GM12878 (cell line): ENCODE data around the gene BCAS3. TPM values are rescaled to one million over a fixed set of nuclear protein-coding genes. Genes with fewer than 3 reads are reported as not detected.
A peak's percentile ranks its signal among the peaks of the same experiment; 100 is the strongest.

Experiments
- ATAC-seq: fragments of 200-7000 bp; cut with Tn5 transposase; 3 replicates; pipeline ENCODE4 v1.9.1; 2020; ENCODE audit warnings: mild to moderate bottlenecking, moderate library complexity
- BruUV-seq: library from RNA; stranded (reverse); fragments of 400-500 nt; replicated peaks from 2 replicates; lab custom pipeline; 2021; lab: Mats Ljungman, UMichigan
- CTCF ChIA-PET: fragments of 300-600 bp; sonication (Branson Sonifier 250); formaldehyde crosslinking; extraction: SDS; loops from one replicate; lab custom pipeline; 2021; ENCODE audit warnings: inconsistent platforms; lab: Yijun Ruan, JAX
- POLR2A ChIA-PET: fragments of 350-600 bp; formaldehyde crosslinking; extraction: SDS; loops from one replicate; lab custom pipeline; 2021; ENCODE audit warnings: inconsistent platforms; lab: Charles Lee
- RAD21 ChIA-PET: fragments of 300-600 bp; sonication (Branson Sonifier 250); formaldehyde crosslinking; loops from one replicate; lab custom pipeline; 2023; ENCODE audit warnings: antibody characterized with exemption; ENCODE audit not compliant: unreplicated experiment; lab: Charles Lee
- SMC1A ChIA-PET: fragments of 300-600 bp; sonication (Branson Sonifier 250); formaldehyde crosslinking; loops from one replicate; lab custom pipeline; 2023; ENCODE audit not compliant: unreplicated experiment, uncharacterized antibody; lab: Charles Lee
- DNase-seq: peaks from one replicate; pipeline ENCODE4 v3.0.0-alpha.2; 2011; ENCODE audit warnings: low read depth, low spot score
- FAIRE-seq: peaks from 3 replicates; lab custom pipeline; 2011; peaks lifted over from hg19 to GRCh38; lab: Jason Lieb, UNC
- H2AFZ ChIP-seq: 2 replicates; pipeline ENCODE4 v1.6.0; 2011; ENCODE audit warnings: low read depth, low read length, control low read depth; ENCODE audit not compliant: control insufficient read depth
- H3K27ac ChIP-seq: 2 replicates; pipeline ENCODE4 v1.5.1; 2011; ENCODE audit warnings: control low read depth; ENCODE audit not compliant: control insufficient read depth, insufficient read depth
- H3K27me3 ChIP-seq, 2 experiments: replicated peaks in 1 of 2; 2 replicates each; pipeline versions ENCODE4 v1.6.0 to v1.6.1; 2011; ENCODE audit warnings: low read length in 1 of 2; ENCODE audit not compliant: control insufficient read depth in 2 of 2, insufficient read depth in 2 of 2
- H3K36me3 ChIP-seq, 2 experiments: 2 replicates each; pipeline ENCODE4 v1.5.1; 2011; ENCODE audit warnings: low read length in 1 of 2; ENCODE audit not compliant: control insufficient read depth in 2 of 2, insufficient read depth in 2 of 2
- H3K4me1 ChIP-seq: 2 replicates; pipeline ENCODE4 v1.6.1; 2011; ENCODE audit warnings: mild to moderate bottlenecking, low read length, moderate library complexity, mixed read lengths; ENCODE audit not compliant: control insufficient read depth, insufficient read depth
- H3K4me2 ChIP-seq: 2 replicates; pipeline ENCODE4 v1.6.0; 2011; ENCODE audit warnings: control low read depth; ENCODE audit not compliant: control insufficient read depth, insufficient read depth
- H3K4me3 ChIP-seq: fragments of 200-600 bp; sonication (generic); 2 replicates; pipeline ENCODE4 v1.5.1; 2016
- H3K79me2 ChIP-seq: 2 replicates; pipeline ENCODE4 v1.6.0; 2011; ENCODE audit warnings: low read length; ENCODE audit not compliant: control insufficient read depth, insufficient read depth
- H3K9ac ChIP-seq: 2 replicates; pipeline ENCODE4 v1.8.0; 2011; ENCODE audit warnings: low read length, control low read depth, mixed read lengths; ENCODE audit not compliant: control insufficient read depth, insufficient read depth
- H3K9me3 ChIP-seq: replicated peaks from 3 replicates; pipeline ENCODE4 v1.5.1; 2011; ENCODE audit warnings: mild to moderate bottlenecking, low read length; ENCODE audit not compliant: control insufficient read depth, insufficient read depth
- H4K20me1 ChIP-seq: 2 replicates; pipeline ENCODE4 v1.6.0; 2011; ENCODE audit not compliant: control insufficient read depth, insufficient read depth
- ASH2L ChIP-seq: fragments of 300-600, 200-600 bp; sonication (generic); IDR thresholded peaks from 2 replicates; pipeline ENCODE4 v1.6.1; 2017; ENCODE audit warnings: low read depth, mild to moderate bottlenecking, borderline replicate concordance
- EED ChIP-seq: sonication (generic); IDR thresholded peaks from 2 replicates; pipeline ENCODE4 v1.6.1; 2016; ENCODE audit warnings: antibody characterized with exemption, low read depth
- ETV6 ChIP-seq, 2 experiments: fragments of 450-650 bp in 1 of 2; IDR thresholded peaks in 1 of 2; conservative IDR thresholded peaks in 1 of 2; 2 replicates each; pipeline ENCODE4 v1.6.1; 2014; ENCODE audit warnings: antibody characterized with exemption in 1 of 2, borderline replicate concordance in 1 of 2, low read depth in 1 of 2, mild to moderate bottlenecking in 1 of 2, moderate library complexity in 1 of 2
- GABPA ChIP-seq: IDR thresholded peaks from 2 replicates; pipeline ENCODE4 v1.6.1; 2014; ENCODE audit warnings: antibody characterized with exemption, low read depth, mild to moderate bottlenecking, inconsistent platforms
- JUNB ChIP-seq: IDR thresholded peaks from 2 replicates; pipeline ENCODE4 v1.6.1; 2016; ENCODE audit warnings: antibody characterized with exemption, mild to moderate bottlenecking
- JUND ChIP-seq: IDR thresholded peaks from 2 replicates; pipeline ENCODE4 v1.6.1; 2012; ENCODE audit warnings: low read depth, mild to moderate bottlenecking, low read length, improper control_type of control experiment, moderate library complexity
- MEF2B ChIP-seq: fragments of 450-650 bp; IDR thresholded peaks from 2 replicates; pipeline ENCODE4 v1.6.1; 2018; ENCODE audit warnings: mild to moderate bottlenecking, moderate library complexity; ENCODE audit not compliant: partially characterized antibody, poor library complexity, severe bottlenecking
- NBN ChIP-seq: fragments of 450-650 bp; IDR thresholded peaks from 2 replicates; pipeline ENCODE4 v1.6.1; 2016
- PML ChIP-seq: IDR thresholded peaks from 2 replicates; pipeline ENCODE4 v1.6.1; 2012; ENCODE audit warnings: low read length, inconsistent platforms
- YY1 ChIP-seq: IDR thresholded peaks from 2 replicates; pipeline ENCODE4 v1.6.1; 2011; ENCODE audit warnings: low read depth, mild to moderate bottlenecking, low read length
- ZNF384 ChIP-seq: IDR thresholded peaks from 2 replicates; pipeline ENCODE4 v1.6.1; 2012; ENCODE audit warnings: low read depth, mild to moderate bottlenecking, low read length, improper control_type of control experiment, borderline replicate concordance
- WGBS: methylation state at CpG from one replicate; pipeline ENCODE4 v1.1.6; 2016; ENCODE audit warnings: low lambda C conversion rate; ENCODE audit not compliant: insufficient replicate concordance, insufficient coverage; ENCODE audit errors: missing lambda C conversion rate; 5-methylcytosine and 5-hydroxymethylcytosine counted together
- in situ Hi-C: fragments of 300-500 bp; cut with MboI; formaldehyde crosslinking; loops from 9 replicates; pipeline ENCODE4 v1.14.3; 2018; ENCODE audit warnings: mixed read lengths
- intact Hi-C: fragments of 100-400 bp; cut with micrococcal nuclease; formaldehyde crosslinking; loops from one replicate; pipeline ENCODE4 v1.14.2; 2022; ENCODE audit not compliant: unreplicated experiment
- polyA plus RNA-seq, 11 experiments: library from polyadenylated mRNA; depleted of rRNA in 4 of 11; unstranded in 6 of 11; stranded (reverse) in 5 of 11; fragments of >200 nt; fragmentation: Nextera tagmentation in 4 of 11; fragmentation: Illumina TruSeq in 1 of 11; extraction: Ambion mirVana in 4 of 11; extraction: Trizol in 1 of 11; gene quantifications; 1 replicate in 1 of 11; 2 replicates in 10 of 11; pipeline versions ENCODE4 v1.2.1 to v1.2.3, GENCODE V29; 2011 to 2016; ENCODE audit warnings: inconsistent platforms in 2 of 11, missing spikeins in 2 of 11, low read depth in 1 of 11
- total RNA-seq, 4 experiments: library from RNA; depleted of rRNA in 3 of 4; stranded (reverse); fragments of >200 nt in 3 of 4; fragmentation: Illumina TruSeq in 1 of 4; extraction: Trizol in 1 of 4; gene quantifications; 2 replicates each; pipeline versions ENCODE4 v1.2.1 to v1.2.3, GENCODE V29; 2013 to 2021
- TF ChIP-seq, protein P1 (sequence below): IDR thresholded peaks from 2 replicates; pipeline ENCODE4 v1.6.1; 2012; ENCODE audit warnings: low read depth, low read length, improper control_type of control experiment
- TF ChIP-seq, protein P2 (sequence below): fragments of 450-650 bp; conservative IDR thresholded peaks from 2 replicates; pipeline ENCODE4 v1.6.1; 2017; ENCODE audit warnings: mild to moderate bottlenecking, moderate library complexity
- TF ChIP-seq, protein P3 (sequence below): fragments of 450-650 bp; IDR thresholded peaks from 2 replicates; pipeline ENCODE4 v1.6.1; 2016; ENCODE audit warnings: mild to moderate bottlenecking

BCAS3 gene
- total and polyA plus RNA-seq, 10 of the 15 experiments (the other 5 are each of a cell fraction or from before 2014, with no cell fraction given), result 2.1 to 11.0 (median 6.6) TPM

DNA sequence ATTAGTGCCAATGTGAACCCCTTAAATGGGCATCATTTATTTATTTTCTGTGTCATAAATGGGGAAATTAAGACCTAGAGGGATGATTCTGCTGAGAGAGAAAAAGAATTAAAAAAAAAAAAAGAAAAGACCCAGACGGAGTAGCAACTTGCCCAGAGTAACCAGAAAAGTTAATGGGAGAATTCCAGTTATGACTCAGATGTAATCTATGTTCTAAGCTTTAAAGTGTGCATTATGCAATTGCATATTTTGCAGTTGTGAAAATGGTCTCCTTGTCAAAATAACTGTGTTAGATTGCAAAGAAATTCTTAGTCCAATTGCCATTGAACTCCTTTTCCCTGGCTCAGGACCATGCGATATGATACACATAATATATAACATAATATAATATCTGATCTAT, 683.4 kb downstream of the BCAS3 start:
- Histone ChIP-seq H3K27ac (no peak overlapping the region), H3K36me3 (no peaks in the 10 kb centered on the region), H3K79me2 (no peaks in the 10 kb centered on the region), H4K20me1 (no peaks in the 10 kb centered on the region), H3K4me2 (no peak overlapping the region), H3K9me3 (no peaks in the 10 kb centered on the region), H3K9ac (no peak overlapping the region), H3K4me1 (no peaks in the 10 kb centered on the region), H2AFZ (no peak overlapping the region), H3K4me3 (no peak overlapping the region), H3K27me3 (no peaks in the 10 kb centered on the region)
- no peak for DNase-seq
- in situ Hi-C loops, result no loop called here
- ChIA-PET SMC1A (no interaction called here), CTCF (no interaction called here), POLR2A (no interaction called here), RAD21 (no interaction called here)
- WGBS, result 32% methylated on average over 2 of the region's 2 CpGs
- BruUV-seq, result no TSS peak
- no peak for ATAC-seq
- intact Hi-C loops, result loop anchor here (10.0 kb wide), 1 partner anchor 636 kb away; no protein-coding TSS in a partner anchor
- FAIRE-seq, result no peak
- TF ChIP-seq ASH2L (no peak), ETV6 (conservative IDR thresholded peaks at IDR 0.05 in 1 of 2, IDR thresholded peaks at IDR 0.05 in 1 of 2; ENCODE audit: borderline replicate concordance in 1 of 2, low read depth in 1 of 2) (peak in 1 of 2 experiments; percentile 81; a peak in 2 of 4 replicates)
- TF ChIP-seq, all 136 proteins: peak for 1

DNA sequence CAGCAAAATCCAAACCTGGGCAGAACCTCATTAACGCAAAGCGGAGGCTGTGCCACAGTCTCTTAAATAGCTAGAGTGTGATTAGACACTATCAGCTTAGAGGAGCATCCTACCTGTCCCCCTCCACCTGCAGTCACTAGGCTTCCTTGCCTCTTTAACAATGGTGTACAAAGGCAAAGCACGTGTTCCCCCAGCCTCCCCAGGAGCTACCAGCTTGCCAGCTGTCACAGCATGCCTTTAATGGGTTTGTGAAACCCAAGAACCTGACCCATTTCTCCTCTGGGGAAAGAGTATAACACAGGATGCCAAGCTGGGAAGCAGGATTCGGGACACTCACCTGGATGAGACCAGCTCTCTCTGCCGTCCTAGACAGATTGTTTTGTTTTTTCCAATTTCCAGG, 684.7 kb downstream of the BCAS3 start:
- no peak overlapping the region for H3K9ac ChIP-seq
- ATAC-seq (no peak), DNase-seq (no peak), FAIRE-seq (no peak)
- H3K27me3 ChIP-seq, result no peaks in the 10 kb centered on the region
- intact Hi-C loops (loop anchor here (10.0 kb wide), 1 partner anchor 638 kb away; no protein-coding TSS in a partner anchor), in situ Hi-C loops (no loop called here)
- H3K79me2 ChIP-seq, result no peaks in the 10 kb centered on the region
- SMC1A ChIA-PET, result no interaction called here
- H2AFZ ChIP-seq, result no peak overlapping the region
- H4K20me1 ChIP-seq, result no peaks in the 10 kb centered on the region
- 16% methylated on average over 5 of the region's 5 CpGs for WGBS
- H3K27ac ChIP-seq, result no peak overlapping the region
- RAD21 ChIA-PET, result no interaction called here
- BruUV-seq, result no TSS peak
- POLR2A ChIA-PET, result no interaction called here
- CTCF ChIA-PET, result interaction anchor here (0.6 to 1.3 kb wide), 2 partner anchors 28 to 361 kb away, joined by 3 to 5 read pairs; no protein-coding TSS in a partner anchor
- no peaks in the 10 kb centered on the region for H3K36me3 ChIP-seq
- H3K9me3 ChIP-seq, result no peaks in the 10 kb centered on the region
- H3K4me2 ChIP-seq, result no peak overlapping the region
- H3K4me1 ChIP-seq, result no peaks in the 10 kb centered on the region
- no peak overlapping the region for H3K4me3 ChIP-seq
- TF ChIP-seq NBN (no peak), GABPA (no peak), JUND (no peak), ZNF384 (no peak), EED (no peak), JUNB (no peak), YY1 (no peak), PML (no peak), MEF2B (no peak)
- TF ChIP-seq, protein P1, sequence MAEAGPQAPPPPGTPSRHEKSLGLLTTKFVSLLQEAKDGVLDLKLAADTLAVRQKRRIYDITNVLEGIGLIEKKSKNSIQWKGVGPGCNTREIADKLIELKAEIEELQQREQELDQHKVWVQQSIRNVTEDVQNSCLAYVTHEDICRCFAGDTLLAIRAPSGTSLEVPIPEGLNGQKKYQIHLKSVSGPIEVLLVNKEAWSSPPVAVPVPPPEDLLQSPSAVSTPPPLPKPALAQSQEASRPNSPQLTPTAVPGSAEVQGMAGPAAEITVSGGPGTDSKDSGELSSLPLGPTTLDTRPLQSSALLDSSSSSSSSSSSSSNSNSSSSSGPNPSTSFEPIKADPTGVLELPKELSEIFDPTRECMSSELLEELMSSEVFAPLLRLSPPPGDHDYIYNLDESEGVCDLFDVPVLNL, result no peak
- TF ChIP-seq, protein P2, sequence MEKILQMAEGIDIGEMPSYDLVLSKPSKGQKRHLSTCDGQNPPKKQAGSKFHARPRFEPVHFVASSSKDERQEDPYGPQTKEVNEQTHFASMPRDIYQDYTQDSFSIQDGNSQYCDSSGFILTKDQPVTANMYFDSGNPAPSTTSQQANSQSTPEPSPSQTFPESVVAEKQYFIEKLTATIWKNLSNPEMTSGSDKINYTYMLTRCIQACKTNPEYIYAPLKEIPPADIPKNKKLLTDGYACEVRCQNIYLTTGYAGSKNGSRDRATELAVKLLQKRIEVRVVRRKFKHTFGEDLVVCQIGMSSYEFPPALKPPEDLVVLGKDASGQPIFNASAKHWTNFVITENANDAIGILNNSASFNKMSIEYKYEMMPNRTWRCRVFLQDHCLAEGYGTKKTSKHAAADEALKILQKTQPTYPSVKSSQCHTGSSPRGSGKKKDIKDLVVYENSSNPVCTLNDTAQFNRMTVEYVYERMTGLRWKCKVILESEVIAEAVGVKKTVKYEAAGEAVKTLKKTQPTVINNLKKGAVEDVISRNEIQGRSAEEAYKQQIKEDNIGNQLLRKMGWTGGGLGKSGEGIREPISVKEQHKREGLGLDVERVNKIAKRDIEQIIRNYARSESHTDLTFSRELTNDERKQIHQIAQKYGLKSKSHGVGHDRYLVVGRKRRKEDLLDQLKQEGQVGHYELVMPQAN, result no peak
- TF ChIP-seq, protein P3, sequence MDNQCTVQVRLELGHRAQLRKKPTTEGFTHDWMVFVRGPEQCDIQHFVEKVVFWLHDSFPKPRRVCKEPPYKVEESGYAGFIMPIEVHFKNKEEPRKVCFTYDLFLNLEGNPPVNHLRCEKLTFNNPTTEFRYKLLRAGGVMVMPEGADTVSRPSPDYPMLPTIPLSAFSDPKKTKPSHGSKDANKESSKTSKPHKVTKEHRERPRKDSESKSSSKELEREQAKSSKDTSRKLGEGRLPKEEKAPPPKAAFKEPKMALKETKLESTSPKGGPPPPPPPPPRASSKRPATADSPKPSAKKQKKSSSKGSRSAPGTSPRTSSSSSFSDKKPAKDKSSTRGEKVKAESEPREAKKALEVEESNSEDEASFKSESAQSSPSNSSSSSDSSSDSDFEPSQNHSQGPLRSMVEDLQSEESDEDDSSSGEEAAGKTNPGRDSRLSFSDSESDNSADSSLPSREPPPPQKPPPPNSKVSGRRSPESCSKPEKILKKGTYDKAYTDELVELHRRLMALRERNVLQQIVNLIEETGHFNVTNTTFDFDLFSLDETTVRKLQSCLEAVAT, result no peak
